HepG2 (cell line): Measurements from ENCODE around the gene NAE1. TPM values are rescaled to one million over a fixed set of nuclear protein-coding genes. Genes with fewer than 3 reads are reported as not detected.

ENCODE experiments used
- ARHGAP35 ChIP-seq: sonication (generic); formaldehyde crosslinking; IDR thresholded peaks from 2 replicates; pipeline ENCODE4 v1.9.0; 2022; ENCODE audit warnings: mild to moderate bottlenecking, inconsistent platforms, moderate library complexity, missing genetic modification reagents, borderline replicate concordance
- TCF7L2 ChIP-seq: IDR thresholded peaks from 2 replicates; pipeline ENCODE4 v1.6.1; 2011; ENCODE audit warnings: mild to moderate bottlenecking, low read depth, low read length, moderate library complexity
- ZNF407 ChIP-seq: sonication (generic); formaldehyde crosslinking; IDR thresholded peaks from one replicate; pipeline ENCODE4 v1.5.1; 2020; ENCODE audit warnings: mild to moderate bottlenecking, missing genetic modification reagents; ENCODE audit errors: not compliant biosample characterization
- ZNF616 ChIP-seq: sonication (generic); formaldehyde crosslinking; IDR thresholded peaks from 2 replicates; pipeline ENCODE4 v1.5.0; 2020; ENCODE audit warnings: low read depth, mild to moderate bottlenecking, missing genetic modification reagents
- polyA plus RNA-seq, 8 experiments: library from polyadenylated mRNA; depleted of rRNA in 3 of 8; stranded (reverse) in 7 of 8; unstranded in 1 of 8; fragments of >200 nt; fragmentation: Illumina TruSeq in 4 of 8; extraction: Trizol in 4 of 8; gene quantifications; 2 replicates each; pipeline versions ENCODE4 v1.2.1 to v1.2.3, GENCODE V29; 2011 to 2016; ENCODE audit warnings: low read depth in 4 of 8, missing spikeins in 1 of 8, mixed read lengths in 1 of 8; ENCODE audit not compliant: insufficient read depth in 1 of 8
- total RNA-seq, 5 experiments: library from RNA; depleted of rRNA; stranded (reverse); fragments of >200 nt; fragmentation: Illumina TruSeq; extraction: Trizol; gene quantifications; 2 replicates each; pipeline ENCODE4 v1.2.3, GENCODE V29; 2016; ENCODE audit warnings: low read depth in 1 of 5
- TF ChIP-seq, protein P1 (sequence below): sonication (generic); formaldehyde crosslinking; IDR thresholded peaks from 2 replicates; pipeline ENCODE4 v1.5.1; 2020; ENCODE audit warnings: missing genetic modification reagents, mild to moderate bottlenecking, borderline replicate concordance
- TF ChIP-seq, protein P2 (sequence below): sonication (generic); formaldehyde crosslinking; conservative IDR thresholded peaks from 2 replicates; pipeline ENCODE4 v1.8.0; 2022; ENCODE audit warnings: mild to moderate bottlenecking, moderate library complexity, missing genetic modification reagents
- TF ChIP-seq, protein P3 (sequence below): sonication (generic); formaldehyde crosslinking; IDR thresholded peaks from 2 replicates; pipeline ENCODE4 v1.9.0; 2022; ENCODE audit warnings: missing genetic modification reagents, mild to moderate bottlenecking, borderline replicate concordance
- TF ChIP-seq, protein P4 (sequence below): IDR thresholded peaks from 2 replicates; pipeline ENCODE4 v1.6.1; 2012; ENCODE audit warnings: low read length, improper control_type of control experiment

NAE1 gene
- total and polyA plus RNA-seq, 2 of the 13 experiments (the other 11 are each of a cell fraction or from before 2014, with no cell fraction given): 95.7 to 206 TPM

DNA sequence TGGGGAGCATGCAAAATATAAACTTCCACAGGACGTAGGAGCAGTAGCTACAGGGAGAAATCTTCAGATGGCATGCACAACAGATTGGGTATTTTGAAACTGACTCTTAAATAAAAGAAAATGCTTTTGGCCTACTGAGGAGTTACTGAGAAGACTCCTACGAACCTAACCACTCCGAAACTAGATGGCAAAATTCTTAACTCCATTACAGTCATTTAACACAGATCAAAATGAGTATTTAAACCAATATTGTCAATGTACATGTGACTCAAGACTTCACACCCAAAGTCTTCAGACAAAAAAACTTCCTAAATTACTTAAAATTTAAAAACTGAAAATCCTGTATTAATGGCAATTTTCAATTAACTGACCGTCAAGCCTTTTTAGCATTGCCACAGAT is 21.0 kb downstream of the NAE1 start (continued):
- TF ChIP-seq, protein P1, sequence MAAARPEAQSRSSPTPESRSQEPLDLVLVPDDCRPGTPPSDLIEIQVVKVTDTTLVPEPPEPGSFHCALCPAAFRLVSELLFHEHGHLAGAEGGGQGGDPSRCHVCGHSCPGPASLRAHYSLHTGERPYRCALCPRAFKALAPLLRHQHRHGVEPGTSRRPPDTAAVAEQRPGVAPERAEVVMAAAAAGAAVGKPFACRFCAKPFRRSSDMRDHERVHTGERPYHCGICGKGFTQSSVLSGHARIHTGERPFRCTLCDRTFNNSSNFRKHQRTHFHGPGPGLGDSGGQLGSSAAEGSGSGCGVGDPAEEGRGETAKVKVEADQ (CRISPR knock-in tag): no peak
- no peak for TF ChIP-seq ZNF407 (CRISPR knock-in tag)
- TF ChIP-seq ARHGAP35: no peak
- no peak for TF ChIP-seq TCF7L2
- TF ChIP-seq ZNF616: no peak
- TF ChIP-seq, protein P2, sequence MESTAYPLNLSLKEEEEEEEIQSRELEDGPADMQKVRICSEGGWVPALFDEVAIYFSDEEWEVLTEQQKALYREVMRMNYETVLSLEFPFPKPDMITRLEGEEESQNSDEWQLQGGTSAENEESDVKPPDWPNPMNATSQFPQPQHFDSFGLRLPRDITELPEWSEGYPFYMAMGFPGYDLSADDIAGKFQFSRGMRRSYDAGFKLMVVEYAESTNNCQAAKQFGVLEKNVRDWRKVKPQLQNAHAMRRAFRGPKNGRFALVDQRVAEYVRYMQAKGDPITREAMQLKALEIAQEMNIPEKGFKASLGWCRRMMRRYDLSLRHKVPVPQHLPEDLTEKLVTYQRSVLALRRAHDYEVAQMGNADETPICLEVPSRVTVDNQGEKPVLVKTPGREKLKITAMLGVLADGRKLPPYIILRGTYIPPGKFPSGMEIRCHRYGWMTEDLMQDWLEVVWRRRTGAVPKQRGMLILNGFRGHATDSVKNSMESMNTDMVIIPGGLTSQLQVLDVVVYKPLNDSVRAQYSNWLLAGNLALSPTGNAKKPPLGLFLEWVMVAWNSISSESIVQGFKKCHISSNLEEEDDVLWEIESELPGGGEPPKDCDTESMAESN (CRISPR knock-in tag): no peak
- TF ChIP-seq, protein P3, sequence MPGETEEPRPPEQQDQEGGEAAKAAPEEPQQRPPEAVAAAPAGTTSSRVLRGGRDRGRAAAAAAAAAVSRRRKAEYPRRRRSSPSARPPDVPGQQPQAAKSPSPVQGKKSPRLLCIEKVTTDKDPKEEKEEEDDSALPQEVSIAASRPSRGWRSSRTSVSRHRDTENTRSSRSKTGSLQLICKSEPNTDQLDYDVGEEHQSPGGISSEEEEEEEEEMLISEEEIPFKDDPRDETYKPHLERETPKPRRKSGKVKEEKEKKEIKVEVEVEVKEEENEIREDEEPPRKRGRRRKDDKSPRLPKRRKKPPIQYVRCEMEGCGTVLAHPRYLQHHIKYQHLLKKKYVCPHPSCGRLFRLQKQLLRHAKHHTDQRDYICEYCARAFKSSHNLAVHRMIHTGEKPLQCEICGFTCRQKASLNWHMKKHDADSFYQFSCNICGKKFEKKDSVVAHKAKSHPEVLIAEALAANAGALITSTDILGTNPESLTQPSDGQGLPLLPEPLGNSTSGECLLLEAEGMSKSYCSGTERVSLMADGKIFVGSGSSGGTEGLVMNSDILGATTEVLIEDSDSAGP (CRISPR knock-in tag): no peak
- TF ChIP-seq, protein P4, sequence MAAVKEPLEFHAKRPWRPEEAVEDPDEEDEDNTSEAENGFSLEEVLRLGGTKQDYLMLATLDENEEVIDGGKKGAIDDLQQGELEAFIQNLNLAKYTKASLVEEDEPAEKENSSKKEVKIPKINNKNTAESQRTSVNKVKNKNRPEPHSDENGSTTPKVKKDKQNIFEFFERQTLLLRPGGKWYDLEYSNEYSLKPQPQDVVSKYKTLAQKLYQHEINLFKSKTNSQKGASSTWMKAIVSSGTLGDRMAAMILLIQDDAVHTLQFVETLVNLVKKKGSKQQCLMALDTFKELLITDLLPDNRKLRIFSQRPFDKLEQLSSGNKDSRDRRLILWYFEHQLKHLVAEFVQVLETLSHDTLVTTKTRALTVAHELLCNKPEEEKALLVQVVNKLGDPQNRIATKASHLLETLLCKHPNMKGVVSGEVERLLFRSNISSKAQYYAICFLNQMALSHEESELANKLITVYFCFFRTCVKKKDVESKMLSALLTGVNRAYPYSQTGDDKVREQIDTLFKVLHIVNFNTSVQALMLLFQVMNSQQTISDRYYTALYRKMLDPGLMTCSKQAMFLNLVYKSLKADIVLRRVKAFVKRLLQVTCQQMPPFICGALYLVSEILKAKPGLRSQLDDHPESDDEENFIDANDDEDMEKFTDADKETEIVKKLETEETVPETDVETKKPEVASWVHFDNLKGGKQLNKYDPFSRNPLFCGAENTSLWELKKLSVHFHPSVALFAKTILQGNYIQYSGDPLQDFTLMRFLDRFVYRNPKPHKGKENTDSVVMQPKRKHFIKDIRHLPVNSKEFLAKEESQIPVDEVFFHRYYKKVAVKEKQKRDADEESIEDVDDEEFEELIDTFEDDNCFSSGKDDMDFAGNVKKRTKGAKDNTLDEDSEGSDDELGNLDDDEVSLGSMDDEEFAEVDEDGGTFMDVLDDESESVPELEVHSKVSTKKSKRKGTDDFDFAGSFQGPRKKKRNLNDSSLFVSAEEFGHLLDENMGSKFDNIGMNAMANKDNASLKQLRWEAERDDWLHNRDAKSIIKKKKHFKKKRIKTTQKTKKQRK: no peak
